Spleen (tissue), 11 donors: ENCODE data around the gene LRP1B. TPM values are rescaled to one million over a fixed set of nuclear protein-coding genes. Genes with fewer than 3 reads are reported as not detected.

Experiments
- DNase-seq: peaks from one replicate; pipeline ENCODE4 v3.0.0-alpha.2; 2020
- H3K27ac ChIP-seq, 8 donors: fragments of 200-600 bp; sonication (generic) in 7 of 8; 1 replicate in 4 of 8; 2 replicates in 4 of 8; pipeline versions ENCODE4 v1.5.0 to v1.8.0; 2016 to 2021; ENCODE audit warnings: inconsistent platforms in 4 of 8, mild to moderate bottlenecking in 4 of 8, moderate library complexity in 1 of 8
- H3K27me3 ChIP-seq, 7 donors: fragments of 200-600 bp; sonication (generic) in 6 of 7; replicated peaks in 1 of 7; 1 replicate in 4 of 7; 2 replicates in 3 of 7; pipeline versions ENCODE4 v1.5.0 to v1.8.0; 2016 to 2021; ENCODE audit warnings: inconsistent platforms in 3 of 7, mild to moderate bottlenecking in 1 of 7
- H3K36me3 ChIP-seq, 6 donors: fragments of 200-600 bp; sonication (generic) in 5 of 6; 1 replicate in 4 of 6; 2 replicates in 2 of 6; pipeline versions ENCODE4 v1.5.0 to v1.8.0; 2016 to 2021; ENCODE audit warnings: inconsistent platforms in 2 of 6
- H3K4me1 ChIP-seq, 6 donors: fragments of 200-600 bp; sonication (generic) in 5 of 6; 1 replicate in 3 of 6; 2 replicates in 3 of 6; pipeline versions ENCODE4 v1.5.0 to v1.8.0; 2016 to 2021; ENCODE audit warnings: inconsistent platforms in 3 of 6
- H3K4me3 ChIP-seq, 8 donors: fragments of 200-600 bp; sonication (generic) in 7 of 8; 1 replicate in 4 of 8; 2 replicates in 4 of 8; pipeline versions ENCODE4 v1.5.0 to v1.8.0; 2016 to 2021; ENCODE audit warnings: inconsistent platforms in 4 of 8, mild to moderate bottlenecking in 4 of 8, moderate library complexity in 2 of 8
- H3K9me3 ChIP-seq, 8 donors: fragments of 200-600 bp; sonication (generic) in 7 of 8; 1 replicate in 4 of 8; 2 replicates in 4 of 8; pipeline versions ENCODE4 v1.5.0 to v1.8.0; 2016 to 2021; ENCODE audit warnings: inconsistent platforms in 4 of 8
- POLR2A ChIP-seq, 3 donors: fragments of 450-650 bp; IDR thresholded peaks; one replicate each; pipeline ENCODE4 v1.5.1; 2017; ENCODE audit warnings: antibody characterized with exemption in 3 of 3, mild to moderate bottlenecking in 1 of 3
- POLR2AphosphoS5 ChIP-seq, 3 donors: sonication (generic); formaldehyde crosslinking; IDR thresholded peaks; one replicate each; pipeline ENCODE4 v1.5.1; 2017; ENCODE audit warnings: antibody characterized with exemption in 3 of 3
- WGBS, 5 donors: extraction: QIAGEN DNeasy Blood & Tissue Kit in 3 of 5; methylation state at CpG; one replicate each; pipeline versions ENCODE4 v1.1.5 to v1.1.7; 2013 to 2018; 5-methylcytosine and 5-hydroxymethylcytosine counted together
- intact Hi-C: fragments of 100-400 bp; cut with DNase I; formaldehyde crosslinking; loops from one replicate; pipeline ENCODE4 v1.15.0; 2023; ENCODE audit warnings: low total_unique reads
- polyA plus RNA-seq, 3 donors: library from polyadenylated mRNA; stranded (reverse); fragments of 200-250 nt; gene quantifications; one replicate each; pipeline ENCODE4 v1.2.1, GENCODE V29; 2013
- total RNA-seq, 7 donors: library from RNA; depleted of rRNA in 3 of 7; stranded (reverse); fragments of >200 nt in 3 of 7; fragmentation: NEBNext Ultra II Directional in 4 of 7; extraction: Animal tissue kit (Norgen Biotek cat#: 25700) in 4 of 7; gene quantifications; one replicate each; pipeline versions ENCODE4 v1.1.0 to v1.2.1, GENCODE V29; 2016 to 2021
- TF ChIP-seq, protein P1 (sequence below), 11 experiments: fragments of 200-600 bp in 7 of 11; fragments of 450-650 bp in 4 of 11; sonication (generic) in 4 of 11; IDR thresholded peaks in 8 of 11; conservative IDR thresholded peaks in 3 of 11; 1 replicate in 7 of 11; 2 replicates in 4 of 11; pipeline versions ENCODE4 v1.4.0 to v1.8.0; 2016 to 2021; ENCODE audit warnings: antibody characterized with exemption in 11 of 11, inconsistent platforms in 4 of 11, mild to moderate bottlenecking in 1 of 11
- donor health status: healthy with polysubstance abuse.
- donor health status: DM: no; HTN: no; CAD: no; lungs with moderate emphysema.
- donor health status: DM: no; HTN: no; CAD: no.
- donor health status: Bipolar disorder and iron deficiency.
- donor health status: healthy.
- donor health status: DM: no; HTN: no; CAD: no.
- donor health status: DM: yes; HTN: yes; CAD: no.

LRP1B gene
- total and polyA plus RNA-seq, 10 donors: 0.02 to 0.85 (median 0.08) TPM; not detected in 2

DNA sequence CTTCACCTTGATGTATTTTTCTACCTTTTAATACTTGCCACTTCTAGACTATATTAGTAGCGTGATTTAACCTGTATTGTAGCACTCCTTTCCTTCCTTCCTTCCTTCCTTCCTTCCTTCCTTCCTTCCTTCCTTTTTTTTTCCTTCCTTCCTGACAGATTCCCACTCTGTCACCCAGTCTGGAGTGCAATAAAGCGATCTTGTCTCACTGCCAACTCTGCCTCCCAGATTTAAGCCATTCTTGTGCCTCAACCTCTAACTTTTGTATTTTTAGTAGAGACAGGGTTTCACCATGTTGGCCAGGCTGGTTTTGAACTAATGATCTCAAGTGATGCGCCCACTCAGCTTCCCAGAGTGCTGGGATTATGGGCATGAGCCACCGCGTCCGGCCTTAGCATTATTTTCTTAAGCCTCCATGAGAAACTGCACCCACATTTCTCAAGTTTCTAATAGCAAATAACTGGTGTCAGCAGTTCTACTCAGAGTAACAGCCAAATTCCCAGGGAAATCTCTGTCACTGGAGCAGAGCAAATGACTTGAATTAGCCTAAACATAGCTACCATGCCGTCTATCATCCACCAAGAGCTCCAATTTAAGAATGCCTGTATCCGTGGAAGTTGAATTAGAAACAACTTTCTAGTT is 529.2 kb downstream of the LRP1B start:
- Histone ChIP-seq H3K27ac (no peak overlapping the region), H3K27me3 (no peaks in the 10 kb centered on the region), H3K9me3 (peaks cover 0 to 4% (median 0%) of the 10 kb centered on the region in 8 donors), H3K36me3 (no peaks in the 10 kb centered on the region), H3K4me1 (no peaks in the 10 kb centered on the region), H3K4me3 (no peak overlapping the region)
- TF ChIP-seq, protein P1, sequence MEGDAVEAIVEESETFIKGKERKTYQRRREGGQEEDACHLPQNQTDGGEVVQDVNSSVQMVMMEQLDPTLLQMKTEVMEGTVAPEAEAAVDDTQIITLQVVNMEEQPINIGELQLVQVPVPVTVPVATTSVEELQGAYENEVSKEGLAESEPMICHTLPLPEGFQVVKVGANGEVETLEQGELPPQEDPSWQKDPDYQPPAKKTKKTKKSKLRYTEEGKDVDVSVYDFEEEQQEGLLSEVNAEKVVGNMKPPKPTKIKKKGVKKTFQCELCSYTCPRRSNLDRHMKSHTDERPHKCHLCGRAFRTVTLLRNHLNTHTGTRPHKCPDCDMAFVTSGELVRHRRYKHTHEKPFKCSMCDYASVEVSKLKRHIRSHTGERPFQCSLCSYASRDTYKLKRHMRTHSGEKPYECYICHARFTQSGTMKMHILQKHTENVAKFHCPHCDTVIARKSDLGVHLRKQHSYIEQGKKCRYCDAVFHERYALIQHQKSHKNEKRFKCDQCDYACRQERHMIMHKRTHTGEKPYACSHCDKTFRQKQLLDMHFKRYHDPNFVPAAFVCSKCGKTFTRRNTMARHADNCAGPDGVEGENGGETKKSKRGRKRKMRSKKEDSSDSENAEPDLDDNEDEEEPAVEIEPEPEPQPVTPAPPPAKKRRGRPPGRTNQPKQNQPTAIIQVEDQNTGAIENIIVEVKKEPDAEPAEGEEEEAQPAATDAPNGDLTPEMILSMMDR (IDR thresholded peaks at IDR 0.05 in 8 of 11, conservative IDR thresholded peaks at IDR 0.05 in 3 of 11): no peak
- TF ChIP-seq POLR2AphosphoS5 (IDR thresholded peaks at IDR 0.05): no peak
- TF ChIP-seq POLR2A (IDR thresholded peaks at IDR 0.05): no peak
- DNase-seq: no peak
- WGBS, 5 donors: 68 to 84% (median 76%) methylated on average over 8 of the region's 8 CpGs
- intact Hi-C loops: no loop called here

DNA sequence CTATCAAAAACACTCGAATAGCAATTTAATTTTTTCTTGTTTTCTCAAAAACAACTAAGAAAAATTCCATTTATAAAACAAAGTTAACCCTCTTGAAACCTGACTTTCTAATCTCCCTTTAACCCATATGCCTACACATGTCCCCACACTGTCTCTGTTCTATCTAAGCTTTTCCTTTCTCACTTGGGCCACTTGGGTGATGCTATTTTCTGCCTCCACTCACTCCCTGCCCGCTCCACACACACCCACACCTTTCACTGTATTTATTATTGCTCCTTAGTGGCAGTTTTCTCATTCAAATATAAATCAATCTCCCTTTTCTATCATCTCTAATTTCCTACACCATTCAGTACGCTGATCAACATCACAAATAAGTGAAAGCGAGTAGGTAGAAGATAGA is 531.1 kb downstream of the LRP1B start:
- intact Hi-C loops: no loop called here
- Histone ChIP-seq H3K27me3 (no peaks in the 10 kb centered on the region), H3K9me3 (peaks cover 0 to 4% (median 0%) of the 10 kb centered on the region in 8 donors), H3K27ac (no peak overlapping the region), H3K4me1 (no peaks in the 10 kb centered on the region), H3K4me3 (no peak overlapping the region), H3K36me3 (no peaks in the 10 kb centered on the region)
- no peak for DNase-seq
- no peak for TF ChIP-seq POLR2AphosphoS5 (IDR thresholded peaks at IDR 0.05)
- TF ChIP-seq, protein P1 (IDR thresholded peaks at IDR 0.05 in 8 of 11, conservative IDR thresholded peaks at IDR 0.05 in 3 of 11): no peak
- TF ChIP-seq POLR2A (IDR thresholded peaks at IDR 0.05): no peak
- WGBS, 5 donors: 76 to 88% (median 87%) methylated on average over 4 of the region's 4 CpGs

GRCh38 chr2:141598982-141599381 is 531.8 kb downstream of the LRP1B start:
- TF ChIP-seq, protein P1 (IDR thresholded peaks at IDR 0.05 in 8 of 11, conservative IDR thresholded peaks at IDR 0.05 in 3 of 11): no peak
- no peak for TF ChIP-seq POLR2A (IDR thresholded peaks at IDR 0.05)
- TF ChIP-seq POLR2AphosphoS5 (IDR thresholded peaks at IDR 0.05): no peak
- Histone ChIP-seq H3K4me1 (no peaks in the 10 kb centered on the region), H3K4me3 (no peak overlapping the region), H3K27me3 (no peaks in the 10 kb centered on the region), H3K36me3 (no peaks in the 10 kb centered on the region), H3K27ac (no peak overlapping the region), H3K9me3 (peaks cover 0 to 5% (median under 1%) of the 10 kb centered on the region in 8 donors)
- WGBS, 5 donors: 20 to 75% (median 42%) methylated on average over 1 to 2 of the region's 2 CpGs
- no peak for DNase-seq
- intact Hi-C loops: no loop called here

DNA sequence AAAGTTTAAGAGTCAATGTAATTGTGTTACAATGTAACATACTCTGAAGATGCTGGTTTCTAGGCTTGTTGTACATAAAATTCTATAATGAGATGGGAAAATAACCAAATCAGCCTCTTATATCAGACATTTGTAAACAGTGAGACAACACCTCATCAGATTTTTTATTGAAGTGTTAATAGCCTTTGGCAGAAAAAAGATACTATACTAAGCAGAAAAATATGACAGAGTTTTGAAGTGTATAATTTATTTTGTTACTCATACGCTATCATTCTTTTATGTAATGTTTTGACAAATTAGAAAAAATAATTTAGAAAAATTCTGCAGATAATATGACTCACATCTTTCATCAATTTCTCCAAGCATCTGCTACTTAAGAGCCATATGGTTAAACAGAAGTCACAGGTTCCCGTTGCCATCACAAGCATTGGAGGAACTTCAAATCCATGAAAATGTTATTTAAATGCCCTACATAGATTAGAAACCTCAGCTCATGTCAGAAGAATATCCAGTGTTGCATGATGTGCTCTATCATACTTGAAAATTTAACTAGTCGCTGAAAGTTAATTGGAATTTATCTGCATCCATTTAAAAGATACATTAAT is 535.4 kb downstream of the LRP1B start:
- intact Hi-C loops: no loop called here
- H3K36me3 ChIP-seq: no peaks in the 10 kb centered on the region
- H3K27me3 ChIP-seq: no peaks in the 10 kb centered on the region
- H3K4me1 ChIP-seq: no peaks in the 10 kb centered on the region
- no peak for DNase-seq
- no peak overlapping the region for H3K4me3 ChIP-seq
- no peak for TF ChIP-seq POLR2AphosphoS5 (IDR thresholded peaks at IDR 0.05)
- TF ChIP-seq, protein P1 (IDR thresholded peaks at IDR 0.05 in 8 of 11, conservative IDR thresholded peaks at IDR 0.05 in 3 of 11): no peak
- no peak for TF ChIP-seq POLR2A (IDR thresholded peaks at IDR 0.05)
- H3K9me3 ChIP-seq: peaks cover 0 to 22% (median 5%) of the 10 kb centered on the region in 8 donors
- H3K27ac ChIP-seq: no peak overlapping the region
- WGBS, 5 donors: 85 to 93% (median 88%) methylated on average over 3 of the region's 3 CpGs
